ENCODE results near the gene NKX1-1.

GRCh38 chr4:1446502-1447386 is 40.5 kb upstream of the NKX1-1 start:
- TF ChIP-seq CTCF (IDR thresholded peaks at IDR 0.05) (no peak), POLR2A (IDR thresholded peaks at IDR 0.05) (no peak)

All from testis (tissue), 2 donors.